Muscle layer of duodenum (tissue), 2 donors: ENCODE measurements around the gene NDUFS7.

Source experiments
- H3K27ac ChIP-seq: one replicate; pipeline ENCODE4 v1.7.0; 2013; ENCODE audit warnings: mild to moderate bottlenecking, low read length
- H3K27me3 ChIP-seq: one replicate; pipeline ENCODE4 v1.7.0; 2013; ENCODE audit warnings: low read depth, mild to moderate bottlenecking, control low read depth, low read length
- H3K36me3 ChIP-seq, 2 donors: one replicate each; pipeline ENCODE4 v1.7.0; 2013; ENCODE audit warnings: low read length in 2 of 2, control low read depth in 1 of 2, mild to moderate bottlenecking in 1 of 2; ENCODE audit not compliant: insufficient read depth in 2 of 2, control insufficient read depth in 1 of 2
- H3K4me1 ChIP-seq, 2 donors: one replicate each; pipeline ENCODE4 v1.7.0; 2013; ENCODE audit warnings: low read length in 2 of 2, mild to moderate bottlenecking in 2 of 2, control low read depth in 1 of 2, moderate library complexity in 1 of 2; ENCODE audit not compliant: insufficient read depth in 2 of 2, control insufficient read depth in 1 of 2
- H3K4me3 ChIP-seq, 2 donors: one replicate each; pipeline ENCODE4 v1.7.0; 2013; ENCODE audit warnings: low read length in 2 of 2, low read depth in 1 of 2, mild to moderate bottlenecking in 1 of 2
- H3K9me3 ChIP-seq, 2 donors: one replicate each; pipeline ENCODE4 v1.7.0; 2013; ENCODE audit warnings: low read length in 2 of 2, control low read depth in 1 of 2, mild to moderate bottlenecking in 1 of 2; ENCODE audit not compliant: control insufficient read depth in 1 of 2
- donor health status: healthy.

Gene NDUFS7

DNA sequence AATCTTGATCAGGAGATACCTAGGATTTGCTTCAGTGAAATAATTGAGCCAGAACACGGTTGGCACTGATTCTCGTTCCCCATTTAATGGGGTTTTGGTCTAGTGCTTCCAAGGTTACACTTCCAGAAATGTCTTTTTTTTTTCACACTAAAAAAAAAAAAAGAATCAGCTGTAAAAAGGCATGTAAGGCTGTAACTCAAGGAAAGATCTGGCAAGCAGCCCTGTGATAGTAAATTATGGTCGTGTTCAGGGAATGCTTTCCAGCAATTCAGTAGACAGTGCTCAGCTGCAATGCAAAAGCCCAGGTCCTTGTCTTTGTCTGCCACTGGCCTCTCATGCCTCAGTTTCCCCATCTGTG is 27.2 kb upstream of the NDUFS7 start:
- Histone ChIP-seq H3K27ac (no peak overlapping the region), H3K4me3 (no peak overlapping the region), H3K27me3 (no peaks in the 10 kb centered on the region), H3K9me3 (no peaks in the 10 kb centered on the region), H3K4me1 (peaks cover 7 to 41% of the 10 kb centered on the region in 2 donors), H3K36me3 (peaks cover 15 to 26% of the 10 kb centered on the region in 2 donors)

DNA sequence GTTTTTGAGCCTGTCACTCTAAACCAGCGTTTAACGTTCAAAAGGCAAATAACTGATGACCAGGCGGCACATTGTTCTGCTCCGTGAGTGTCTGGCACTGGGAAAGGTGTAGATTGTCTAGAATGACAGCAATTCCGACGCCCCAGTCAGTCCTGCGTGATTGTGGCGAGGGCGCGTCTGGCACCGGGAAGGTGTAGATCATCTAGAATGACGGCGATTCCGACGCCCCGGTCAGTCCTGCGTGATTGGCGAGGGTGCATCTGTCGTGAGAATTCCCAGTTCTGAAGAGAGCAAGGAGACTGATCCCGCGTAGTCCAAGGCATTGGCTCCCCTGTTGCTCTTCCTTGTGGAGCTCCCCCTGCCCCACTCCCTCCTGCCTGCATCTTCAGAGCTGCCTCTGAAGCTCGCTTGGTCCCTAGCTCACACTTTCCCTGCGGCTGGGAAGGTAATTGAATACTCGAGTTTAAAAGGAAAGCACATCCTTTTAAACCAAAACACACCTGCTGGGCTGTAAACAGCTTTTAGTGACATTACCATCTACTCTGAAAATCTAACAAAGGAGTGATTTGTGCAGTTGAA is 26.1 kb upstream of the NDUFS7 start:
- H3K9me3 ChIP-seq = no peaks in the 10 kb centered on the region
- H3K36me3 ChIP-seq = peaks cover 15 to 33% of the 10 kb centered on the region in 2 donors
- H3K27me3 ChIP-seq = no peaks in the 10 kb centered on the region
- no peak overlapping the region for H3K4me3 ChIP-seq
- peaks cover 7 to 53% of the 10 kb centered on the region in 2 donors for H3K4me1 ChIP-seq
- no peak overlapping the region for H3K27ac ChIP-seq

DNA sequence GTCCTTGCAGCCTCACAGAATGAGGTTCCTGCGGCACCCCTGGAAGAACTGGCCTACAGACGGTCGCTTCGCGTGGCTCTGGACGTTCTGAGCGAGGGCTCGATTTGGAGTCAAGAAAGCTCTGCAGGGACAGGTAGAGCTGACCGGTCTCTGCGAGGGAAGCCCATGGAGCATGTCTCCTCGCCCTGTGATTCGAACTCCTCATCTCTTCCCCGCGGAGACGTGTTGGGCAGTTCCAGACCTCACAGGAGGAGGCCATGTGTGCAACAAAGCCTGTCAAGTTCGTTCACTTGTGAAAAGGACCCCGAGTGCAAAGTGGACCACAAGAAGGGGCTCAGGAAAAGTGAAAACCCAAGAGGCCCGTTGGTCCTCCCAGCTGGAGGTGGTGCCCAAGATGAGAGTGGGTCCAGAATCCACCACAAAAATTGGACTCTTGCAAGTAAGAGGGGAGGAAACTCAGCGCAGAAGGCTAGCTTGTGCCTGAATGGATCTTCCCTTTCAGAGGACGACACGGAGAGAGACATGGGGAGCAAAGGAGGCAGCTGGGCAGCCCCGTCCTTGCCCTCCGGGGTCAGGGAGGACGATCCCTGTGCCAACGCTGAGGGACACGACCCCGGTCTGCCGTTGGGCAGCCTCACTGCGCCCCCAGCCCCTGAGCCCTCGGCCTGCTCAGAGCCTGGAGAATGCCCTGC is 23.4 kb upstream of the NDUFS7 start:
- Histone ChIP-seq H3K27me3 (no peaks in the 10 kb centered on the region), H3K4me1 (peaks cover 7 to 47% of the 10 kb centered on the region in 2 donors), H3K4me3 (peak overlapping the region in 1 of 2 donors; percentile 37), H3K36me3 (peaks cover 18 to 51% of the 10 kb centered on the region in 2 donors), H3K27ac (no peak overlapping the region), H3K9me3 (no peaks in the 10 kb centered on the region)

DNA sequence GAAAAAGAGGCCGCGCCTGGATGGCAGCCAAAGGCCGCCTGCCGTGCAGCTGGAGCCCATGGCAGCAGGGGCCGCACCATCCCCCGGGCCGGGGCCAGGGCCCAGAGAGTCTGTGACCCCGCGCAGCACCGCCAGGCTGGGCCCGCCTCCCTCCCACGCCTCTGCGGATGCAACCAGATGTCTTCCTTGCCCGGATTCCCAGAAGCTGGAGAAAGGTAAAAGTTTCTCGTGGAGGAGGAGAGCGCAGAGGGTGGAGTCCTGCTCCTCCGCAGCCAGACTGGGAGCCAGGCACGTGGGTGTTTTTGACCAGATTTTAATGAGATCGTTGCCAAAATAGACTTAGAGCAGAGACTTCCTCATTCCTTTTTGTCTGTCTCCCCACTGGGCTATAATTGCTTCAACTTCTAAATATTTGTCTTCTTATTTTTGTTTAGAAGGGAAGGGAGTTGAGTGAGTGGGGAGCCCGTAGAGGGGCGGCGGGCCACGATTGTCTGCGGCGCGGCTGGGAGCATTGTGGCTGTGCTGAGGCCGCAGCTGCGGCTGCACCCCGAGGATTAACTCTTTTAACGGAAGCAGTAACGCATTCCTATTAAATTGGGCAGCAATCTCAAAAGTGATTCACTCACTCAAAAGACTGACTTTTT is 22.8 kb upstream of the NDUFS7 start:
- H3K4me1 ChIP-seq = peaks cover 4 to 40% of the 10 kb centered on the region in 2 donors
- peak overlapping the region; percentile 11 to 37 for H3K4me3 ChIP-seq
- peaks cover 18 to 53% of the 10 kb centered on the region in 2 donors for H3K36me3 ChIP-seq
- no peaks in the 10 kb centered on the region for H3K27me3 ChIP-seq
- no peak overlapping the region for H3K27ac ChIP-seq
- no peaks in the 10 kb centered on the region for H3K9me3 ChIP-seq

DNA sequence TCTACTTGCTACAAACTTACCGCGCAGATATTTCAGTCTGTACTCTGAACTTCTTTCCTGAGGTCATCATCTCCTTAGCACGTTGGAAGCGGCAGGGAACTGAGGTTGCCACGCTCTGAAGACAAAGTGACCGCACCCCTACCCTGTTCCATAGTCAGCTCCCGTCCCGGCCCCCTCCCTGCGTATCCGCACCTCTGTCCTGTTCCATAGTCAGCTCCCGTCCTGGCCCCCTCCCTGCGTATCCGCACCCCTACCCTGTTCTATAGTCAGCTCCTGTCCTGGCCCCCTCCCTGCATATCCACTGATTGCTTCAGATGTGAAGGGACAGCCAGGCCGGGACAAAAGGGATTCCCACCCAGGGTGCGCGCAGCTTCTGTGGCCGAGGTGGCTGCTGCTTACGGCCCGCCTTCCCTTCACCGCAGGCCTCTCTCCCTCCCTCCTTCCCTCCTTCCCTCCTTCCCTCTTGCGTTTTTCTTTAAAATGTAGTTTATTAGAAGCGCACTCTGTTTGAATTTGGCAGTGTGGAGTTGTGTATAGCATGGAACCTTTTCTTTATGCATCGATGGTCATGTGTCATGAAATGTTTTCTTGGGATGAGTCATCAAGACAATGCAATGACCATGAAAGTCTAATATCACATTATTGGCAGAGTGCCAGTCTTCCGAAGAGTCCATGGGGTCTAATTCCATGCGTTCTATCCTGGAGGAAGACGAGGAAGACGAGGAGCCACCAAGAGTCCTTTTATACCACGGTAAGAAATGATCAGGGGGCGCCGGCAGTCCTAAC is 21.9 kb upstream of the NDUFS7 start:
- Histone ChIP-seq H3K27ac (no peak overlapping the region), H3K9me3 (no peaks in the 10 kb centered on the region), H3K36me3 (peaks cover 19 to 59% of the 10 kb centered on the region in 2 donors), H3K27me3 (no peaks in the 10 kb centered on the region), H3K4me3 (peak overlapping the region in 1 of 2 donors; percentile 37), H3K4me1 (peaks cover 0 to 32% of the 10 kb centered on the region in 2 donors)

DNA sequence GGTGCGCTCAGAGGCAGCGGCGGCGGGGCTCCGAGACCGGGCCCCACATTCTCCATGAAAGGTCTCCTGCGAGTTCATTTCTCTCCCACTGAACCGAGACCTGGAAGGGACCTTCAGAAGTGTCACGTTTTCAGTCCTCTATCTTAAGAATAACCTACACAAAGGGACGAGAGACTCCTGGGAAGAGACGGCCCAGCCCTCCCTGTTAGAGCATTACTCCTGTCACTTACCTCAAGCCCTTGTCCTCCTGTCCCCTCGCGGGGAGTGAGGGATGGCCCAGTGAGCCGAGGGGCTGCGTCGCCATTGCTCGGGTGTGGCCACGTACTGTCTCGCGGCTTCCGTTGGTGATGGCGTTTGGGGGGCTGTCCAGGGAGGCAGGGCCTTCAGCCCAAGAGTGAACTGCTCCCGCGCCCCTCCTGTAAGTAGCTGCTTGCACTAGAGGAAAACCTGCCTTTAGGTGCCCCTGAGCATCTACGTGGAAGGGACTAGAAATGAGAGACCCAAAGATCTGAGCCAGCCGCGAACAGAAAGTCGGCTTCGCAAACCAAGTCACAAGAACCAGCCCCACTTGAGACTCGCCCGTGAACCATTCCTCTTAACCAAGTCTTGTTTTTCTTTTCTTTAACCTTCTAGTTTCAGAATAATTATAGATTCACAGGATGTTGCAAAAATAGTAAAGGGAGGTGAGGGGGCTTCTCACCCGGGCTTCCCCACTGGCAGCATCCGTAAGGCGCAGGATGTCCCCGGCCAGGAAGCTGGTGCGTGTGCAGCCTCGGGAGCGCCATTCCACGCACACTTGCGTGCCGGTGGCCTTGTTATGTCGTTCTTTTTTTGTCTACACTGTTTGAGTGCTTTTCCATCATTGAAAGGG is 21.1 kb upstream of the NDUFS7 start:
- Histone ChIP-seq H3K27me3 (no peaks in the 10 kb centered on the region), H3K4me1 (peaks cover 0 to 26% of the 10 kb centered on the region in 2 donors), H3K4me3 (no peak overlapping the region), H3K36me3 (peaks cover 21 to 68% of the 10 kb centered on the region in 2 donors), H3K9me3 (no peaks in the 10 kb centered on the region), H3K27ac (no peak overlapping the region)

DNA sequence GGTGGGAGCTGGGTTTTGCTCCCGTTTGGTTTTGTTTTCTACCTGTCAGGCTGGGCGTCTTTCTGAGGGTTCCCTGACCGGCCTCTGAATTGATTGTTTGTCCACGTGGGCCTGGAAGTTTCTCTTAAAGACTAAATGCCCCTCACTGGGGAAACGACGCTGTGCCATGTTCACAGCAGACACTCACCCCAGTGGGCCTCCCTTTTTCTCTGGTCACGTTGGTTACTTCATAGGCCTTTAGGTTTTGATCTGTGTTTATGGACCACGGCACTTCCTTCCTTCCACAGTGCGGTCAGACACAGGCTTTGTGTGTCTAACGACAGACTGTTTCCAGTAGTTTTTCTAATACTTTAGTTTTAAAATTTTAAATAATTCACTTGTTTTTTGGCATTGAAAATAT is 20.1 kb upstream of the NDUFS7 start:
- no peak overlapping the region for H3K27ac ChIP-seq
- H3K27me3 ChIP-seq = no peaks in the 10 kb centered on the region
- H3K9me3 ChIP-seq = no peaks in the 10 kb centered on the region
- H3K4me3 ChIP-seq = no peak overlapping the region
- peaks cover 0 to 26% of the 10 kb centered on the region in 2 donors for H3K4me1 ChIP-seq
- peaks cover 11 to 69% of the 10 kb centered on the region in 2 donors for H3K36me3 ChIP-seq

DNA sequence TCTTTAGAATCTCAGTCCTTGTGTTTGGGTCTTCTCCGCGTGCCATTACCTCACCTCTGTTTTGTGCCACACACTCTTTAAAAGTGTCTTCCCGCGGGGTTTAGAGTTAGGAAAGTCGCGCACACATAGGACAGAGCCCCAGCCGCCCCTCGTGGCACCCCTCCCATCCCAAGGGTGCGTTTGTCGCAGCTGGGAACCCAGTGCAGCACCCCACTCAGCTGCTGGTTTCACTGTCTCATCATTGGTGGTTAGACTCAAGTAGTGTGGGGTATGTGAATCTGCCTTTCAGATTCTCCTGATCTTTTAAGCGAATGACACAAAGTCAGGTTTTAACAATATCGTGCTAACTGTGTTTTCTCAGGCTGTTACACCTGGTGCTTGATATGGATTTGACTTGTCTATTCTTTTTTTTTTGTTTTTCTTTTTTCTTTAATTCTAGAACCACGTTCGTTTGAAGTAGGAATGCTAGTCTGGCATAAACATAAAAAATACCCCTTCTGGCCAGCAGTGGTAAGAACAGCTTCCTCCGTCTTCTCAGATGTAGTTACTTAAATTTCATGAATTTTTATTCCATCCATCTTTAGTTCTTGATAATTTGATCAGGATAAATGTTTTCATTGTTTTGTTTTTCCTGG is 19.5 kb upstream of the NDUFS7 start:
- Histone ChIP-seq H3K4me1 (peaks cover 0 to 26% of the 10 kb centered on the region in 2 donors), H3K27ac (no peak overlapping the region), H3K4me3 (no peak overlapping the region), H3K9me3 (no peaks in the 10 kb centered on the region), H3K36me3 (peaks cover 8 to 66% of the 10 kb centered on the region in 2 donors), H3K27me3 (no peaks in the 10 kb centered on the region)

DNA sequence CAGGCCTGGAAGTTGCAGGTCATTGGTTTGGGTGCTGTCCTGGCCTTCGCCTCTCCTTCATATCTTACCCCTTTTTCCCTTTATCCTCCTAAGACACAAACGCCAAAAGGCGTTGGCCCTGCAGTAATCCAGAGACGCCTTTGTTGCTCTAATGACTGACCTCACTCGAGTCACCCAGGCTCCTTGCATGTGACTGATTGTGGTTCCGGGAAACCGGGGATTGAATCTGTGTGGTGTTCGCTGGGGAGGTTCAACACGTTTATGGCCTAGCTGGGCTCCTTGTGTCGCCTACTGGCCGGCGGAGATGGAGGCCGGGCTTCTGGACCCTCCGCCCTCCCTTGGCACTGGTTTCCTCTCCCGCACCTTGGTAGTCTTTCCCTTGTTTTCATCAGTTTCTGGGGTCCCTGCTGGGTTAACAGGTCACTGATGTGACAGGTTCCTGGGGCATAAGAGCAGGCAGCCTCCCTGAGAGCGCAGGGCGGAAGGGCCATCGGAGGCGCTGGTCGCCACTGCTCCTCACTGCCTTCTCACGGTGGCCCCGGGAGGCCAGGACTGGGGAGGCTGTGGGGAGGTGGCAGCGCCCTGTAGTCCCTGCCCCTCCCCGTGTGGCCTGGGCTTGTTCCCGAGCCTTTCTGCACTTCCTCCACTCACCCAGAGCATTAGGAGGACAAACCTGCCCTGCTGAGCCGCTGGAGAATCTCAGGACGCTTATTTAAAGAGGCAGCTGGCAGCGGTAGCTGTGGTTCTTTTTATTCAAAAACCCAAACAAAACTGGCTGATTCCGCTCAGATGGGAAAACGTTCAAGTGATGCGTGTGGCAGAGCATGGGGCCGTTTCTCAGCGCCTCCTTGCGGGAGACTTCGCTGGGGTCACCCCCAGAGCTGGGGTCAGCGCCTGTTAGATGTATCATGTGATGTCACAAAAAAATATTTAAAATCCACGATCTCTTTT is 18.1 kb upstream of the NDUFS7 start:
- Histone ChIP-seq H3K4me3 (no peak overlapping the region), H3K27me3 (no peaks in the 10 kb centered on the region), H3K4me1 (peaks cover 0 to 22% of the 10 kb centered on the region in 2 donors), H3K36me3 (peaks cover 8 to 69% of the 10 kb centered on the region in 2 donors), H3K27ac (no peak overlapping the region), H3K9me3 (no peaks in the 10 kb centered on the region)
